HG02938 (cell line): Measurements from ENCODE around the gene CES2.
"Not testable (repeated sequence)": the region's sequence is repeated elsewhere in the genome, so short reads cannot be mapped to it uniquely, and the experiment has no call there.

Source experiments
- ATAC-seq: cut with Tn5 transposase; IDR thresholded peaks from one replicate; pipeline ENCODE4 v1.9.1; 2021; ENCODE audit warnings: mild to moderate bottlenecking, moderate library complexity; ENCODE audit not compliant: unreplicated experiment

The CES2 gene

DNA sequence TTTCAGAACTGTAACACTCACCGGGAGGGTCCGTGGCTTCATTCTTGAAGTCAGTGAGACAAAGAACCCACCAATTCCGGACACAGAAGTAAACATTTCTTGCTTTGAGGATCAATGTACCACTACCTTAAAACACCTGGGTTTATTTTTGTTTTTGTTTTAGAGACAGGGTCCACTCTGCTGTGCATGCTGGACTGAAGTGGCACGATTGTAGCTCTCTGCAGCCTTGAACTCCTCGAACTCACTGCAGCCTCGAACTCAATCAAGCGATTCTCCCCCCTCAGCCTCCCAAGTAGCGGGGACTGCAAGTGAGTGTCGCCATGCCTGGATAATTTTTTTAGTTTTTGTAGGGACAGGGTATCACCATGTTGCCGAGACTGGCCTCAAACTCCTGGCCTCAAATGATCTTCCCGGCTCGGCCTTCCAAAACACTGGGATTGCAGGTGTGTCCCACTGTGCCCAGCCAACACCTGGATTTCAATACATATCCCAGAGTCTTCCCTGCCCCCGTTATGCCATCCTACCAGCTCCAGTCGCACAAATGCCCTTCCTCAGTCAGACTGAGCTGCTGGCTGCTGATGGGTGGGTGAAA is 40.1 kb downstream of the CES2 start:
- no peak for ATAC-seq

GRCh38 chr16:66976746-66977145 is 41.4 kb downstream of the CES2 start:
- no peak for ATAC-seq

- ATAC-seq = peak; percentile 58
These were observed 42.2 kb downstream of the CES2 start for GRCh38 chr16:66977341-66978113.

GRCh38 chr16:66979011-66979717 is 43.8 kb downstream of the CES2 start:
- ATAC-seq = no peak

GRCh38 chr16:66983033-66983432 is 47.7 kb downstream of the CES2 start:
- no peak for ATAC-seq

DNA sequence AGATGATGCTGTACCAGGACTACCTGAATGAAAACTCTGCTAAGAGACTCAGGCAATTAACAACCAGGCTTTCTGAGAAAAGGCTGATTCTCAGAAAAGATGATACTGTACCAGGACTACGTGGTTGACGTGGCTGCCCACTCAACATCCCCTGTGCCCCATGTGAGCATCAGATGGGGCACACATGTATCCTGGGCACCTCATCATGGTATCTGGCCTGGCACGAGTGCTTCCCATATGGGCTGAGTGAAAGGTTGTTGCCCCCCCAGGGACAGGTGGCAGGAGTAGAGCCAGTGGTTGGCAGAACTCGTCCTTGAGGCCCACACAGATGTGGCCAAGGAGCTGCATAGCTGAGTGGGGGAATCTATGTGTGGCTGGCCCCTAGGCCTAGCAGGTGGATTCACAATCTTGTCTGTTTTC is 49.6 kb downstream of the CES2 start:
- ATAC-seq = no peak

DNA sequence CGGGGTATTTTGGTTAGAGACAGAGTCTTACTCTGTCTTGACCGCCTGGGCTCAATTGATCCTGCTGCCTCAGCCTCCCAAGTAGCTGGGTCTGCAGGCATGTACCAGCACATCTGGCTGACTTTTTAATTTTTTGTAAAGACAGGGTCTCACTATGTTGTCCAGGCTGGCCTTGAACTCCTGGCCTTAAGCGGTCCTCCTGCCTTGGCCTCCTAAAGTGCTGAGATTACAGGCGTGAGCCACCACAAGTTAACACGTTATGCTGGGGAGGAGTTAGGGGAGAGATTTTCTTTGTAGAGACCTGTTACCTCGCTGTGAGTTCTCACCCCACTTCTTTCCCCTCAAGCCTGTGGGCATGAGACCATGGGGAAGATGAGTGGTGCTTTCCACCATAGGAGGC is 51.2 kb downstream of the CES2 start:
- no peak for ATAC-seq

DNA sequence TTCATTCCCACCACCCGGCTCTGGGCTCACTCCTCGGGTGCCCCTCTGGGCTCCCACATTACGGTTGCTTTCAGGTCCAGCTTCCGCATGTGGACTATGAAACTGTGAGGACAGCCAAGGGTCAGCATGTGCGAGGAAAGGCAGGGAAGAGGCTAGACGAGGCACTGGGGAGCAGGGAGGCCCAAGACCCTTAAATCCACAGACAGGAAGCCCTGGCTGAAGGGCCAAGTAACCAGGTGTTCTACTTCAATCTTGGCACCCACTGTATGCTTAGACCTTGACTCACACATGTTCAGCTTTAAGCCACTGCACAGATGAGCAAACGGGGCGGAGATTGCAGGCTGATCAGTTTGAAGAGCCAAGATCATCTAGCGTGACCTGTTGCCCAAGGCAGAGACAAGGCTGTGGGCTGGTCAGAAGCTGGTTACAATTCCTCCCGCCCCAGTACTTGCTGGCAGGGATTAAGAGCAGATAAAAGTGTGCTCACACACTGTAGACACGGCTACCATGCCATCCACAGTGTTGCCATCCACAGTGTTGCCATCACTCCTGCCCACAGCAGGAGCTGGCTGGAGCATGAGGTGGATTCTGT is 53.0 kb downstream of the CES2 start, which contains the start of gene CES4A:
CES4A (plus strand) TSS at position 393 of the 592 bp plus-strand sequence; CDS start at position 577, 184 bp downstream.
- ATAC-seq = no peak

GRCh38 chr16:66991545-66992077 is 56.3 kb downstream of the CES2 start:
- ATAC-seq = no peak

GRCh38 chr16:66993558-66993957 is 58.2 kb downstream of the CES2 start:
- not testable (repeated sequence) for ATAC-seq
